ENCODE measurements around the gene ITIH5. TPM values are rescaled to one million over a fixed set of nuclear protein-coding genes. Genes with fewer than 3 reads are reported as not detected.

The ITIH5 gene
- total RNA-seq, 1 experiment from 2014 or later = not detected

DNA sequence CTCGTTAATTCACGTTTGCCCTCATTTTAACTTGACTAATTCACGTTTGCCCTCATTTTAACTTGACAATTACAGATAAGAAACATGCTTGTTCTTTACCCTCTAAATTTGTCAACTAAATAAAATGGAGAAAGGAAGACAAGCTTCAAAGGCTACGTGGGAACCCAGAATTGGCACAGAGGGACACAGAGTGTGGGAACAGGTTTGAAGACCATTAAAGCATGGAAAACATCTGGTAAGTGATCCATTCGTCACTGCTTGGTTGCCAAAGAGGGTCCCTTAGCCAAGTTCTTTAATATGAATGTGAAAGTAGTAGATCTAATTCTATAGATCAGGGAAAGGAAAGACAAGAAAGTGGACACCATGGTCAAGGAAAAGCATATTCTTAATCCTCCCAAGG, 57.2 kb downstream of the ITIH5 start:
- DNase-seq = no peak
- no peaks in the 10 kb centered on the region for H3K27me3 ChIP-seq
- no peaks in the 10 kb centered on the region for H3K9me3 ChIP-seq
- no peak overlapping the region for H3K4me3 ChIP-seq
- no peaks in the 10 kb centered on the region for H3K36me3 ChIP-seq

DNA sequence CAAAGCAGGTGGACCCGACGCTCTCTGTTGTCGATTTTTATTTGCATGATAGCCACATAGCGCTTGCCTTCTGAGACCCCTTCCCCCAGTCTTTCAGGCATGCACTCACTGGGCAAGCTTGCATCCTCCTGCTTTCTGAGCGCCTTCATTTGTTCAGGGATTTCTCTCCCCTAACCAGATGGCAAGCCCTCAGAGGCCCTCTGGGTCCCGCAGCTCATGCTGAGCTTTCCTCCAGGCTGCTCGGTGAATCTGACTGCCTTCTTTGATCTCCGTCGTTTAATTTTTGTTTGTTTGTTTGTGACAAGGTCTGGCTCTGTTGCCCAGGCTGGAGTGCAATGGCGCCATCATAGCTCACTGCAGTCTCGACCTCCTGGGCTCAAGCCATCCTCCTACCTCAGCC, 58.8 kb downstream of the ITIH5 start:
- Histone ChIP-seq H3K9me3 (no peaks in the 10 kb centered on the region), H3K36me3 (no peaks in the 10 kb centered on the region), H3K27me3 (no peaks in the 10 kb centered on the region), H3K4me3 (no peak overlapping the region)
- no peak for DNase-seq

DNA sequence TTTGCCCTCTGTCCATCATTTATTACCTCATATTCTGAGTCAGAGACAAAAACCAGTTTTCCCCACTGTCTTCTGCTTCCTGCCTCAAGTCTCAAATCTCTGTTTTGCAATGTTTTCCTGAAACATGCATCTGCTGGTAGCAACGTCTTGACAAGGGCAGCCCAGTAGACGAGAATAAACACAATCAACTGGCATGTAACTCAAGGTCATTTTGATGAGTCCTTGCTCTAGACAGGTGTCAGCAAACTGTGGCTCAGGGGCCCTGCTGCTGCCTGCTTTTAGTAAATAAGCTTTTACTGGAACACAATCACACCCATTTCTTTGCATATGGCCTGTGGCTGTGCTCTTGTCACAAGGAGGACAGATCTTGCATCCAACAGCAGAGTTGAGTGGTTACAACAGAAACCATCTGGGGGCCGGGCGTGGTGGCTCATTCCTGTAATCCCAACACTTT, 59.8 kb downstream of the ITIH5 start:
- Histone ChIP-seq H3K36me3 (no peaks in the 10 kb centered on the region), H3K4me3 (no peak overlapping the region), H3K9me3 (no peaks in the 10 kb centered on the region), H3K27me3 (no peaks in the 10 kb centered on the region)
- no peak for DNase-seq

DNA sequence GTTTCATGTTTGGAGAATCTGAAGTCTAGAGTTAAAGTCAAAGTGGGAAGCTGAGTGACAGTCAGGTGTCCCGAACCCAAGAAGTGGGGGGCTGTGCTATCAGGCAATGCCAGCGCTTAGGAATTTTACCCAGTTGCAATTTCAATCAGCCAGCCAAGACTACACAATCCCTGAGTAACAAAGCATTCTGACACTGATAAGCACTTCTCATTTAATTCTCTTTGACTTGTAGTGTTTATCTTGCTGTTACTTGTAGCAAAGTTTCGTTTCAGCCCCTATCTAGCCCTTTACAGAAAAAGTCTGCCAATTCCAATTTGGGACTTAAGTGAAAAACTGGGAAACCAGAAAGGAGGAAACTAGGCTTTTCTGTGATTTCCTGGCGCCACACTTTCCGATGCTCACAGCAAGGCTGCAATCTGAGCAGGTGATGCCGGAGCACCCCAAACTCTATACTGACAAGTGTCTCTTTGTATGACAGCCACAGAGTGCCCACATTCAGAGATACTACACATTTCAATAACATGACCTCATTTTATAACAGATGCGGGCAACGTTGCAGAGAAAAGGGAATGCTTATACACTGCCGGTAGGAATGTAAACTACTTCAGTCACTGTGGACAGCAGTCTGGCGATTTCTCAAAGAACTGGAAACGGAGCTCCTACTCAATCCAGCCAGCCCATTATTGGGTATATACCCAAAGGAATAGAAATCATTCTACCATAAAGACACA, 61.0 kb downstream of the ITIH5 start:
- peak; percentile 16 for DNase-seq
- Histone ChIP-seq H3K9me3 (no peaks in the 10 kb centered on the region), H3K36me3 (no peaks in the 10 kb centered on the region), H3K27me3 (no peaks in the 10 kb centered on the region), H3K4me3 (no peak overlapping the region)

DNA sequence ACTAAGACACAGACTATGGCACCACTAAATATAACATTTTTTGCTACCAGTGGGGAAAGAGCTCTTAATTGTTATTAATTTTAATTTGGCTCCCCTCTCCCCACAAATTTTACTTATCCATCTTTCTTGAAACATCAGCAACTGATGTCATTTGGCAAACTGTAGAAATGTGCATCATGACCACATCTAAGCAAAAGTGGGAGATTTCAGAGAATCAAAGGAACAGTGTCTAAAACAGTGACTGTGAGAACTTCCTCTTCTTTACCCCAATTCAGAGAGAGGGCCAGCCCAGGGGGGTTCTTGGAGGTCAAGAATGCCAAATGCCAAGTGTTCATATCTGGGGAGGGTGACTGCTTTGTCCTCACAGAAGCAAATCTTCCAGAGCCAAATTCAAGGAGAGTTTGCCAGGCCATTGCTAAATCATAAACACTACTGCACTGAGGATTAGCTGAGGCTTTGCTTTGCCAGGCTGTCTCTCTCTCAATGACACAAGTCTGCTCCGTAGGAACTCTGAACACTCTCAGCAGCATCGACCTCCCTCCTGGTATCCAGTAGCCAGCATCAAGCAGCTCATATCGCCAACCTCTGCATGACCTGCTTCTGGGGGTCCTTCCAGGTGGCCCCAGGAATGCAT, 65.6 kb downstream of the ITIH5 start:
- Histone ChIP-seq H3K4me3 (no peak overlapping the region), H3K36me3 (no peaks in the 10 kb centered on the region), H3K9me3 (no peaks in the 10 kb centered on the region), H3K27me3 (no peaks in the 10 kb centered on the region)
- DNase-seq = peak; percentile 11

DNA sequence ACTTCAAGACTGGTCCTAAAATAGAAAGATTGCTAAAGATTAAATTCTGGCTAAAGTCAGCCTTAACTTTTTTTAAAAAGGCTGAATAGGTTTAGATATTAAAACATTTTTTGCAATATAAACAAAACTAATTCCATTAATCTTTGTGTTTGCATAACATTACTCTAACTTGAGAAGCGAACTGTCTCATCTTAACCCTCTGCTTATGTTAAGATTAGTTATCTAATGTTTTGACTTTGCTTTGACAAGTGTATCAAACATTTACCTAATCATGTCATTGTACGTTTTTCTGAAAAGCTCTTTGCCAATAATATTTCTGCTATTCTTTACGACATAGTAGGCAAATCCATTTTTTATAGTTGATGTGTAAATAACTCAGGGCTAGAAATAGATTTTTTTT, 68.0 kb downstream of the ITIH5 start:
- H3K27me3 ChIP-seq = no peaks in the 10 kb centered on the region
- H3K4me3 ChIP-seq = no peak overlapping the region
- no peak for DNase-seq
- no peaks in the 10 kb centered on the region for H3K9me3 ChIP-seq
- no peaks in the 10 kb centered on the region for H3K36me3 ChIP-seq

DNA sequence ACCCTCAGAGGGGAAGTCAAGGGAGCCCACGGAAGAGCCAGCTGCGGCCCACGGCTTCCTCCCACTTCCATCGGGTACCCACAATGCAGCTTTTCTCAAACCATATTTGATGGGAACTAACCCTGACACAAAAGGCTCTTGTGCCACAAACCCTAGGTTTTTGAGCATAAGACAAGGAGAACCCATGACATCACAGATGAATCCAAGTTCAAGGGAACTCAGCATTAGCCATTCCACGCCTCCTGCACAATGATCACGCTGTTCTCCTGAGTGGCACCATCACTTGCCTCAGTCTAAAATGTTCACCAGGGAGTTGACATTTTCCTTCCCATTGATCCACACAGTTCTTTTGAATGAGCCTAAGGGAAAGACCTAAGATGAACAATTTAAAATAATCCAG, 70.4 kb downstream of the ITIH5 start:
- H3K9me3 ChIP-seq = no peaks in the 10 kb centered on the region
- no peaks in the 10 kb centered on the region for H3K27me3 ChIP-seq
- no peak for DNase-seq
- no peak overlapping the region for H3K4me3 ChIP-seq
- H3K36me3 ChIP-seq = no peaks in the 10 kb centered on the region

DNA sequence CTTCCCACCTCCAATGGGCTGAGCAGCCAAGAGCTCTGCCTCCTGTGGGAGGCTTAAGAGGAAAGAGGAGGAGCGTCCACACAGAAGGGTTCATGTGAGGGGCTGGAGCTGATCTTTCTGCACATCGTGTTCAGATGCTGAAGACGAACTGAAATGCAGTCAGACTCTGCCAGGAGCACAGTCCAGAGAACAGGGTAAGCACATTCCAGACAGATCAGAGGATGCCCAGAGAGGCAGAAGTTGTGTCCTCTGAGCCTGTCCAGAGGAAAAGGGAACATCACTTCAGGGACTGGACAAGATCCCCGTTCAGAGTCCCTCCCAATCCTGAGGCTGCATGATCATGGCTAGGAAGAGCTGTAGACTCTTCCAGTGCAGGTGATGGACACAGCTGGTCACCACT, 72.9 kb downstream of the ITIH5 start:
- no peaks in the 10 kb centered on the region for H3K9me3 ChIP-seq
- H3K4me3 ChIP-seq = no peak overlapping the region
- no peak for DNase-seq
- no peaks in the 10 kb centered on the region for H3K27me3 ChIP-seq
- no peaks in the 10 kb centered on the region for H3K36me3 ChIP-seq

DNA sequence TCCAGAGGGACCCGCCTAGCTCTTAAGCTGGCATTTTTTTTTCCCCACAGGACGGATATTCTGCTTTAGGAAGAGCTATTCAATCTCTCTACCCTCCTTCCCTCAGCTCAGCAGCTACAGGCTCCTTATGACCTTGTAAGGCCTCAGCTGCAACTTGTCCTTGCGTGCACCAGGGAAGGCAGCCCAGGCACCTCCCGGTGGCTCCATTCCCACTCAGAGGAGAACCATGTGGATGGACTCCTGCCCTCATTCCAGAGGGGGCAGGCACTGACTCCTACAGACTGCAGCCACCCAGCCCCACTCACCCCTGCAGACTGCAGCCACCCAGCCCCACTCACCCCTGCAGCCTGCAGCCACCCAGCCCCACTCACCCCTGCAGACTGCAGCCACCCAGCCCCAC, 73.7 kb downstream of the ITIH5 start:
- Histone ChIP-seq H3K36me3 (no peaks in the 10 kb centered on the region), H3K4me3 (no peak overlapping the region), H3K27me3 (no peaks in the 10 kb centered on the region), H3K9me3 (no peaks in the 10 kb centered on the region)
- no peak for DNase-seq

DNA sequence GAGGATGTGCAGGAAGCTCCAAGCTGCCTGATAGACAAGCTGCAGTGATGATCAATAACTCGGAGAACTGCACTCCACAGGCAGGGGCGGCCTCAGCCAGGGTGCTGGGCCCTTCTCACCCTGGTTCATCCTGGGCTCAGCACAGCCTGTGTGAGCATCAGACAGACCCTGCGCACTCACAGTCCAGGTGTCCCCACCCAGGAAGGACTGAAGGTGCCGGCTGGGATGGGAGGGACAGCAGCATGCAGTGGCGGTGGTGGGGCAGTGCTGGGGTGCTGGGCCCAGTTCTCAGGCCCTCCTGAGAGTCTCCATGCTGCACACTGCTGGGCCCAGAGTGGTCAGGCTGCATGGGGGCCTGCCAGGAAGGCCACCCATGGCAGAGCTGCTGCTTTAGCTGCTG, 74.1 kb downstream of the ITIH5 start:
- no peak for DNase-seq
- no peaks in the 10 kb centered on the region for H3K36me3 ChIP-seq
- H3K27me3 ChIP-seq = no peaks in the 10 kb centered on the region
- H3K4me3 ChIP-seq = no peak overlapping the region
- no peaks in the 10 kb centered on the region for H3K9me3 ChIP-seq

DNA sequence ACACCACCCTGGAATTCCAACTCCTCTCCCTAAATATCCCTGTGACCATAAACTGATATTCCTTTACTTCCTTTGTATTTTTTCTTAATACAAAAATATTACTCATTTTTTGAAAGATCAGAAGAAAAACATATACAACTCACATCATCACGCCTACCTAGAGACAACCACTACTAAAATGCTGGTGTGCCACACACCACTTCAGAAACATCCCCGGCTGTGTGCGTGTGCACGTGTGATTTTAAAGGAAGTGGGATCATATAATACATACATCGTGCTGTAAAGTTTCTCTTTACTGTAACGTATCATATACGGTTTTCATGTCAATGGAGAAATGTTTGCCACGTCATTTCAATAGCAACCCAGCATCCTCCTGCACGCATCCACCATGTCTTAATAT, 76.5 kb downstream of the ITIH5 start:
- no peaks in the 10 kb centered on the region for H3K9me3 ChIP-seq
- no peaks in the 10 kb centered on the region for H3K36me3 ChIP-seq
- H3K27me3 ChIP-seq = no peaks in the 10 kb centered on the region
- no peak overlapping the region for H3K4me3 ChIP-seq
- no peak for DNase-seq

DNA sequence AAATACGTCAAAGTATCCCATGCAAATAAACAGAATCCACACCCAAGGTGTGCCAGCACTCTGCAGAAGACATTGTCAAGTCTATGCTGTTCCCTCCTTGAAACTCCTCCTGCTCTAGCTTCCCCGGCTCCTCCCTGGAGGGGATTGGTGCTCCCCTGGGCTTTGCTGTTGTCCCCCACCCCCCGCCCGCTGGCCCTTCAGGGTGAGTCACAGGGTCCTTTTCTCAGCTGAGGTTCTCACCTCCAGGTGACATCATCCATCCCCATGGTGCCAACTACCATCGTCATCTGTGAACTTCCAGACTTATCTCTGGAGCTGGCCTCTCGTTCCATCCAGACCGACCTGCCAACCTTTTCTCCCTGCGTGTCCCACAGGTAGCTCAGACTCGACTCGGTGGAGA, 77.0 kb downstream of the ITIH5 start:
- Histone ChIP-seq H3K9me3 (no peaks in the 10 kb centered on the region), H3K36me3 (no peaks in the 10 kb centered on the region), H3K27me3 (no peaks in the 10 kb centered on the region), H3K4me3 (no peak overlapping the region)
- no peak for DNase-seq

DNA sequence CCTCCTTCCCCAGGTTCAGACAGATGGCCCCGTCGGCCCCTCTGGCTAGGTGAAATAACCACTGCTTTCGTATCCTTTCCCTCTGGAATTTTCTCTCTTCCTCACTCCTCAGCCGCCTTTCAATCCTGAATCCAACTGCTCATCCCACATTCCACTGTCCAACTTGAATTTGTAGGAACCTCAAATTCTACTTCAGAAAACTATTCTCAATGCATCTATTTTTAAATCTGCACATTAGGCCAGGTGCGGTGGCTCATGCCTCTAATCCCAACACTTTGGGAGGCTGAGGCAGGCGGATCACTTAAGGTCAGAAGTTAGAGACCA, 78.9 kb downstream of the ITIH5 start:
- DNase-seq = no peak
- H3K27me3 ChIP-seq = no peaks in the 10 kb centered on the region
- no peaks in the 10 kb centered on the region for H3K9me3 ChIP-seq
- no peaks in the 10 kb centered on the region for H3K36me3 ChIP-seq
- no peak overlapping the region for H3K4me3 ChIP-seq

DNA sequence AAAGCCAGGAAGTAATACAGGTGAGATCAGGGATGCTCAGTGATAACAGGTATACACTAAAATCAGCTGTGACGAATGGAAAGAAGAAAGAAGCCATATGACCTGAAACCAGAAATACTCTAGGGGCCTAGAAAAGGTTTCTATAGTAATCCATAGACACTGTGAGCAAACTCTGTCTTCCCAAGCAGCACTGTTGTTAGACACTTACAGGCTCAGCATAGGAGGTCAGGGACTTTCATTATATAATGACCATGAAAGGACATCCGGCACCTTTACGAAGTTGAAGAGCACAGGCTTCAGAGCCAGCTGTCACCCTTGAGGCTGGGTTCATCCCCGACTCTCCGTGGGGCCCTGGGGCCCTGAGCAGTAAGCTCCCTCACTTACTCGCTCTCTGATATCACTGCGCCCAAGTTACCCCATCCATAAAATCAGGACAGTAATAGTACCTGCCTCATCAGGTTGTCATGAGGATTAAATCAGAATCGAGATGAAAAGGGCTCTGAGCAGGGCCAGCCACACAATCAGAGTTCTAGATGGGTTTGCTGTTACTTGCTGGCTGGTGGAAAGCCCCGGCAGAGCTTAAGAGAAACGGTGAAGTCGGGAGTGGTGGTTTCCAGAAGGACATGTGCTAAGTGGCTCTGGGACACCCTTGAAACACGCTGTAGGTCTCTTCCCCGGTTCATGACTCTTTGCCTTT, 79.5 kb downstream of the ITIH5 start:
- Histone ChIP-seq H3K36me3 (no peaks in the 10 kb centered on the region), H3K9me3 (no peaks in the 10 kb centered on the region), H3K4me3 (no peak overlapping the region), H3K27me3 (no peaks in the 10 kb centered on the region)
- DNase-seq = no peak

DNA sequence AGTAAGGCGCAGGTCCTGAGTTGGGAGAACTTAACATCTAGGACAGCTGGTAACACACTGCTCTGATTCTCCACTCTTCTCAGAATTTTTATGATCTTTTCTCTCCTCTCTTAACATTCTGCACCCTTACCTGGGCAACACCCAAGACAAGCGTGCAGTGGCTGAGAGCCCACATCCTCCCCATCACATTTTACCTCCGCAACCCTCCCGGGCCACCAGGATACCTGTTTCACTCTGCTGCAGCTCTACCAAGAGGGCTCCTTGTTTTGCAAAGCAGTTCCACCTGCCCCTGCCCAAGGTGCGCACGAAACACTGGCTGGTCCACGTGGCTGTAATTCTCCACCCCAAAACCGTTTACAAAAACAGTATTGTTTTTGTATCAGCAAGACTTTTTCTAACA, 81.5 kb downstream of the ITIH5 start:
- Histone ChIP-seq H3K4me3 (no peak overlapping the region), H3K27me3 (no peaks in the 10 kb centered on the region), H3K9me3 (no peaks in the 10 kb centered on the region), H3K36me3 (no peaks in the 10 kb centered on the region)
- DNase-seq = no peak

DNA sequence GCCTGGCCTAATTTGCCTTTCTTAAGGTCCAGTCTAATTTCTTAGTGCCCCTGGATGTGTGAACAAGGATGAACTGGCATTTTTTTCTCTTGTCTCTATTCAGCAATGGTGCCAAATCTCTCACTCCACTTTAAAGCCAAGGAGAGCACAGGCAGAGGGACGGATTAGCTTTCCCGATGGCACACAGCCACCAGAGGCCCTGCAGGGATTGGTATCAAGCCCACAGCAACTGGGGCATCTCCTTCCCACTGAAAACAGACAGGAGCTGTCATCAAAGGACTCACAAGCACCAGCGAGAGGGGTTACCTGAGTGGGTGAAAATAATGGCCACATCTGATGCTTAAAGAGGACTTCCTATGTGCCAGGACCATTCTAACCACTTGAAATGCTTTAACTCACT, 83.1 kb downstream of the ITIH5 start:
- Histone ChIP-seq H3K27me3 (no peaks in the 10 kb centered on the region), H3K9me3 (no peaks in the 10 kb centered on the region), H3K4me3 (no peak overlapping the region), H3K36me3 (no peaks in the 10 kb centered on the region)
- no peak for DNase-seq

DNA sequence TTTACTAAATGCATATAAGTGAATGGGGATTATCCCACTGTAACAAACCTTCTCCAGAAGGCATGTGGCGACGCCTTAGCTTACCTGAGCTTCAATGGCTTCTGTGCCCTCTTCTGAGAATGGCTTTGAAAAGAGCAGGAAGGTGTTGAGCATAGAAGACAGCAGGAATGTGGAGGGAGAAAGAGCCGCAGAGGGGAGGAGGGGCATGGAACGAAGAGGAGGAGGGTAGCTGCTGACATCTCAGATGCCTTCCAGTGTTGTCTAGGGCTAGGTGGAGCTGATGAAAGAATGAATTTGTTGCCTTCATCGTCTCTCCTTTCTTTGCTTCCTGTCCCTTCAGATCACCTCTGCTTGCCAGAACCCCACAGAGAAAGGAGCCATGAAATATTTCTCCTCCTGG, 86.2 kb downstream of the ITIH5 start:
- H3K4me3 ChIP-seq = no peak overlapping the region

DNA sequence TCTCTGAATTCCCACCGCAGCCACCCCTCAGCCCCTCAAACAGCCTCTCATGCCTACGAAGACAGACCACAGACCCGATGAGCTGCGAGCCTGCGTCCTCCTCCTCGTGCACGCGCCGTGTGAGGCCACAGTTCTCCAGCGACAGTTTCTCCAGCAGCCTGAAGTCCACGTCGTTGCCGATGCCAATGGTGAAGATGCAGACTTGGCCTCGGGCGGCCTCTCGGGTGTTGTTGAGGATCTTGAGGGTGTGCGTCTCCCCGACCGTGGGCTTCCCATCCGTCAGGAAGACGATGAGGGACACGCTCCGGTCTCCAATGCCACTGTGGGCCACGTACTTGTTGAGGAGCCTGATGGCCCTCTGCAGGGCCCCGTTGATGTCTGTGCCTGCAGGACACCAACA, 87.1 kb downstream of the ITIH5 start:
- no peak for DNase-seq
- no peaks in the 10 kb centered on the region for H3K9me3 ChIP-seq
- no peaks in the 10 kb centered on the region for H3K36me3 ChIP-seq
- H3K27me3 ChIP-seq = no peaks in the 10 kb centered on the region
- no peak overlapping the region for H3K4me3 ChIP-seq

More for the DNA sequence above, 86.2 kb downstream of the ITIH5 start:
- Histone ChIP-seq H3K27me3 (no peaks in the 10 kb centered on the region), H3K9me3 (no peaks in the 10 kb centered on the region), H3K36me3 (no peaks in the 10 kb centered on the region)
- no peak for DNase-seq
